Adrenal gland (tissue), 5 donors: ENCODE measurements around the gene CHPT1.

Experiments
- POLR2A ChIP-seq, 2 donors: fragments of 450-650 bp; IDR thresholded peaks; one replicate each; pipeline ENCODE4 v1.6.1; 2017; ENCODE audit warnings: antibody characterized with exemption in 2 of 2, mild to moderate bottlenecking in 2 of 2, moderate library complexity in 1 of 2
- TF ChIP-seq, protein P1 (sequence below), 6 experiments: fragments of 450-650 bp in 4 of 6; fragments of 200-600 bp in 2 of 6; sonication (generic) in 1 of 6; IDR thresholded peaks; 1 replicate in 5 of 6; 2 replicates in 1 of 6; pipeline versions ENCODE4 v1.5.1 to v1.8.0; 2016 to 2021; ENCODE audit warnings: antibody characterized with exemption in 6 of 6, mild to moderate bottlenecking in 2 of 6, moderate library complexity in 1 of 6
- donor health status: DM: no; HTN: no; CAD: no.

DNA sequence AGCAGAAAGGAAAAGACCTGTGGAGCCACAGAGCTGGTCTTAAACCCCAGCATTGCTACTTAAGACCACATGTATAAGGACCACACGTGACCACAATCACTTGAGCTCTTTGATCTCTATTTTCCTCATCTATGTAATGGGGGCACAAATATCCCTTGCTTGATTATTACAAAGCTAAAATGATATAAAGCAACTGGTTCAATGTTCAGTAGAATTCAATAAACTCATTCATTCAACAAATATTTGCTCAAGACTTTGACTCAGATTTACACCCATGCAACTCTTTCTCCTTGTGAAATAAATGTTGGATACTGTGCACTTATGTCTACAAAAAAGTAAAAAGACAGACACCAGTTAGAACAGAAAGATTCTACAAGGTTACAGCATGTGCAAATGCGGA is 21.9 kb upstream of the CHPT1 start:
- TF ChIP-seq, protein P1, sequence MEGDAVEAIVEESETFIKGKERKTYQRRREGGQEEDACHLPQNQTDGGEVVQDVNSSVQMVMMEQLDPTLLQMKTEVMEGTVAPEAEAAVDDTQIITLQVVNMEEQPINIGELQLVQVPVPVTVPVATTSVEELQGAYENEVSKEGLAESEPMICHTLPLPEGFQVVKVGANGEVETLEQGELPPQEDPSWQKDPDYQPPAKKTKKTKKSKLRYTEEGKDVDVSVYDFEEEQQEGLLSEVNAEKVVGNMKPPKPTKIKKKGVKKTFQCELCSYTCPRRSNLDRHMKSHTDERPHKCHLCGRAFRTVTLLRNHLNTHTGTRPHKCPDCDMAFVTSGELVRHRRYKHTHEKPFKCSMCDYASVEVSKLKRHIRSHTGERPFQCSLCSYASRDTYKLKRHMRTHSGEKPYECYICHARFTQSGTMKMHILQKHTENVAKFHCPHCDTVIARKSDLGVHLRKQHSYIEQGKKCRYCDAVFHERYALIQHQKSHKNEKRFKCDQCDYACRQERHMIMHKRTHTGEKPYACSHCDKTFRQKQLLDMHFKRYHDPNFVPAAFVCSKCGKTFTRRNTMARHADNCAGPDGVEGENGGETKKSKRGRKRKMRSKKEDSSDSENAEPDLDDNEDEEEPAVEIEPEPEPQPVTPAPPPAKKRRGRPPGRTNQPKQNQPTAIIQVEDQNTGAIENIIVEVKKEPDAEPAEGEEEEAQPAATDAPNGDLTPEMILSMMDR (IDR thresholded peaks at IDR 0.05) = no peak
- no peak for TF ChIP-seq POLR2A (IDR thresholded peaks at IDR 0.05)
